ENCODE data around the gene MRPS34. TPM values are rescaled to one million over a fixed set of nuclear protein-coding genes. Genes with fewer than 3 reads are reported as not detected.

MRPS34 gene
- total RNA-seq, 1 experiment from 2014 or later, result 247 TPM

GRCh38 chr16:1788708-1789100, 15.8 kb upstream of the MRPS34 start:
- no peaks in the 10 kb centered on the region for H3K9me3 ChIP-seq (ENCODE audit: low read depth, low read length, poor library complexity, severe bottlenecking)
- intact Hi-C loops (cut with micrococcal nuclease; ENCODE audit: unreplicated experiment), result no loop called here
- H3K27ac ChIP-seq (ENCODE audit: low read depth, low read length, poor library complexity, severe bottlenecking), result no peak overlapping the region
- H3K27me3 ChIP-seq (replicated peaks; ENCODE audit: insufficient read depth, low read depth, low read length, poor library complexity), result no peaks in the 10 kb centered on the region
- ChIA-PET POLR2A (ENCODE audit: low non-redundant PET) (no interaction called here), CTCF (no interaction called here)
- H3K36me3 ChIP-seq (ENCODE audit: insufficient read depth, low read length, poor library complexity, severe bottlenecking), result peaks cover 18% of the 10 kb centered on the region
- DNase-seq (ENCODE audit: low spot score), result no peak
- no peaks in the 10 kb centered on the region for H3K4me1 ChIP-seq (ENCODE audit: insufficient read depth, low read length, poor library complexity, severe bottlenecking)
- BruUV-seq (replicated peaks), result no TSS peak
- no peak overlapping the region for H3K4me3 ChIP-seq (ENCODE audit: low read depth, low read length, poor library complexity, severe bottlenecking)
- TF ChIP-seq, protein P1, sequence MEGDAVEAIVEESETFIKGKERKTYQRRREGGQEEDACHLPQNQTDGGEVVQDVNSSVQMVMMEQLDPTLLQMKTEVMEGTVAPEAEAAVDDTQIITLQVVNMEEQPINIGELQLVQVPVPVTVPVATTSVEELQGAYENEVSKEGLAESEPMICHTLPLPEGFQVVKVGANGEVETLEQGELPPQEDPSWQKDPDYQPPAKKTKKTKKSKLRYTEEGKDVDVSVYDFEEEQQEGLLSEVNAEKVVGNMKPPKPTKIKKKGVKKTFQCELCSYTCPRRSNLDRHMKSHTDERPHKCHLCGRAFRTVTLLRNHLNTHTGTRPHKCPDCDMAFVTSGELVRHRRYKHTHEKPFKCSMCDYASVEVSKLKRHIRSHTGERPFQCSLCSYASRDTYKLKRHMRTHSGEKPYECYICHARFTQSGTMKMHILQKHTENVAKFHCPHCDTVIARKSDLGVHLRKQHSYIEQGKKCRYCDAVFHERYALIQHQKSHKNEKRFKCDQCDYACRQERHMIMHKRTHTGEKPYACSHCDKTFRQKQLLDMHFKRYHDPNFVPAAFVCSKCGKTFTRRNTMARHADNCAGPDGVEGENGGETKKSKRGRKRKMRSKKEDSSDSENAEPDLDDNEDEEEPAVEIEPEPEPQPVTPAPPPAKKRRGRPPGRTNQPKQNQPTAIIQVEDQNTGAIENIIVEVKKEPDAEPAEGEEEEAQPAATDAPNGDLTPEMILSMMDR (conservative IDR thresholded peaks at IDR 0.05; ENCODE audit: low read depth, low read length), result no peak
- no peak for TF ChIP-seq EZH2 (IDR thresholded peaks at IDR 0.05; ENCODE audit: borderline replicate concordance, low read depth, low read length, poor library complexity, severe bottlenecking)

GRCh38 chr16:1788095-1788707, 15.3 kb upstream of the MRPS34 start:
- ChIA-PET POLR2A (ENCODE audit: low non-redundant PET) (no interaction called here), CTCF (no interaction called here)
- TF ChIP-seq, protein P1 (conservative IDR thresholded peaks at IDR 0.05; ENCODE audit: low read depth, low read length), result no peak
- TF ChIP-seq EZH2 (IDR thresholded peaks at IDR 0.05; ENCODE audit: borderline replicate concordance, low read depth, low read length, poor library complexity, severe bottlenecking), result no peak
- no TSS peak for BruUV-seq (replicated peaks)
- no peak for DNase-seq (ENCODE audit: low spot score)
- H3K27me3 ChIP-seq (replicated peaks; ENCODE audit: insufficient read depth, low read depth, low read length, poor library complexity), result no peaks in the 10 kb centered on the region
- no peak overlapping the region for H3K27ac ChIP-seq (ENCODE audit: low read depth, low read length, poor library complexity, severe bottlenecking)
- H3K9me3 ChIP-seq (ENCODE audit: low read depth, low read length, poor library complexity, severe bottlenecking), result no peaks in the 10 kb centered on the region
- H3K4me1 ChIP-seq (ENCODE audit: insufficient read depth, low read length, poor library complexity, severe bottlenecking), result no peaks in the 10 kb centered on the region
- intact Hi-C loops (cut with micrococcal nuclease; ENCODE audit: unreplicated experiment), result no loop called here
- peaks cover 18% of the 10 kb centered on the region for H3K36me3 ChIP-seq (ENCODE audit: insufficient read depth, low read length, poor library complexity, severe bottlenecking)
- H3K4me3 ChIP-seq (ENCODE audit: low read depth, low read length, poor library complexity, severe bottlenecking), result no peak overlapping the region

DNA sequence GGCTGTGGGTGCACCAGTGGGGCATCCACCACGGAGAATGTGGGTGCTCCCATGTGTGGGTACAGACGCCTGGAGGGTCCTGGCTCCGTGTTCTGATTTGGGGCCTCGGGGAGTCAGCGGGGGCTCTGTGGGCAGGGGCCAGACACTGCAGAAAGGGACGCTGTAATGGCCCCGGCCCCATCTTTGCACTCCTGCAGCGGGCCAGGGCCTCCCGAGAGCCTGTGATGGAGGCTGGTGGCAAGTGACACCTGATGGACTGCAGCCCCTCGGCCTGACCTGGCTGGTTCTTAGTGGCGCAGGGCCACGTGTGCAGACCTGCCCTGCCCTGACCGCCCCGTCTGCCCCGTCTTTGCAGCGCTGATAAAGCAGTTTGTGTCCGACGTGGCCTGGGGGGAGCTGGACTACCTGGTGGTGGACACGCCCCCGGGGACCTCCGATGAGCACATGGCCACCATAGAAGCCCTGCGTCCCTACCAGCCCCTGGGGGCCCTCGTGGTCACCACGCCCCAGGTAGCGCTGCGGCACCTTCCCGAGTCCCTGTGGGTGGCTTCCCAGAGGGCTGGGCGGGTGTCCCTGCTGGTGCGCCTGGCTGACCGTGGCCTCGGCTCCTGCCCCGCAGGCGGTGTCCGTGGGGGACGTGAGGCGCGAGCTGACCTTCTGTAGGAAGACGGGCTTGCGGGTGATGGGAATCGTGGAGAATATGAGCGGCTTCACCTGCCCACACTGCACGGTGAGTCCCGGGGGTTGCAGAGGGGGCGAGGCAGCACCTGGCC, 14.6 kb upstream of the MRPS34 start:
- no peak overlapping the region for H3K27ac ChIP-seq (ENCODE audit: low read depth, low read length, poor library complexity, severe bottlenecking)
- POLR2A ChIA-PET (ENCODE audit: low non-redundant PET), result no interaction called here
- peaks cover 18% of the 10 kb centered on the region for H3K36me3 ChIP-seq (ENCODE audit: insufficient read depth, low read length, poor library complexity, severe bottlenecking)

More for the DNA sequence above, 14.6 kb upstream of the MRPS34 start:
- CTCF ChIA-PET, result no interaction called here
- Histone ChIP-seq H3K4me3 (ENCODE audit: low read depth, low read length, poor library complexity, severe bottlenecking) (no peak overlapping the region), H3K27me3 (replicated peaks; ENCODE audit: insufficient read depth, low read depth, low read length, poor library complexity) (no peaks in the 10 kb centered on the region), H3K9me3 (ENCODE audit: low read depth, low read length, poor library complexity, severe bottlenecking) (no peaks in the 10 kb centered on the region), H3K4me1 (ENCODE audit: insufficient read depth, low read length, poor library complexity, severe bottlenecking) (no peaks in the 10 kb centered on the region)
- intact Hi-C loops (cut with micrococcal nuclease; ENCODE audit: unreplicated experiment), result no loop called here
- BruUV-seq (replicated peaks), result no TSS peak
- DNase-seq (ENCODE audit: low spot score), result no peak
- TF ChIP-seq EZH2 (IDR thresholded peaks at IDR 0.05; ENCODE audit: borderline replicate concordance, low read depth, low read length, poor library complexity, severe bottlenecking), result no peak
- TF ChIP-seq, protein P1 (conservative IDR thresholded peaks at IDR 0.05; ENCODE audit: low read depth, low read length), result no peak
